Large intestine (tissue), 3 donors: ENCODE results near the gene KCNQ1OT1. TPM values are rescaled to one million over a fixed set of nuclear protein-coding genes. Genes with fewer than 3 reads are reported as not detected.
"Not testable (repeated sequence)": the region's sequence is repeated elsewhere in the genome, so short reads cannot be mapped to it uniquely, and the experiment has no call there.

Experiments used
- DNase-seq, 2 donors: peaks; one replicate each; pipeline versions ENCODE4 v3.0.0 to v3.0.0-alpha.2; 2013
- H3K27ac ChIP-seq: one replicate; pipeline ENCODE4 v1.5.1; 2013; ENCODE audit warnings: low read length
- H3K27me3 ChIP-seq: 2 replicates; pipeline ENCODE4 v1.6.1; 2013; ENCODE audit warnings: low read length; ENCODE audit not compliant: control insufficient read depth, insufficient read depth
- H3K36me3 ChIP-seq: 2 replicates; pipeline ENCODE4 v1.6.1; 2013; ENCODE audit warnings: low read length; ENCODE audit not compliant: control insufficient read depth, insufficient read depth
- H3K4me1 ChIP-seq: one replicate; pipeline ENCODE4 v1.6.1; 2013; ENCODE audit warnings: low read length; ENCODE audit not compliant: control insufficient read depth, insufficient read depth
- H3K4me3 ChIP-seq: one replicate; pipeline ENCODE4 v1.5.1; 2013; ENCODE audit warnings: low read length
- H3K9me3 ChIP-seq: one replicate; pipeline ENCODE4 v1.6.1; 2013; ENCODE audit warnings: mild to moderate bottlenecking, low read depth, low read length, moderate library complexity; ENCODE audit not compliant: control insufficient read depth
- WGBS: methylation state at CpG from one replicate; pipeline ENCODE4 v1.1.5; 2013; ENCODE audit warnings: low lambda C conversion rate; ENCODE audit not compliant: insufficient coverage; 5-methylcytosine and 5-hydroxymethylcytosine counted together
- polyA plus RNA-seq: library from polyadenylated mRNA; unstranded; fragments of 120-200 nt; gene quantifications from one replicate; pipeline ENCODE4 v1.2.1, GENCODE V29; 2013

The KCNQ1OT1 gene
- polyA plus RNA-seq, 1 donor: 2.8 TPM

GRCh38 chr11:2639763-2640162 lies 60.0 kb downstream of the KCNQ1OT1 start:
- not testable (repeated sequence) for H3K27ac ChIP-seq, H3K4me3 ChIP-seq, H3K36me3 ChIP-seq, H3K27me3 ChIP-seq, DNase-seq, H3K4me1 ChIP-seq
- WGBS: no CpG with 5 or more reads among the region's 13 CpGs
- H3K9me3 ChIP-seq: peaks cover 45% of the 10 kb centered on the region

GRCh38 chr11:2631161-2631560 lies 68.6 kb downstream of the KCNQ1OT1 start:
- no peaks in the 10 kb centered on the region for H3K27me3 ChIP-seq
- H3K4me1 ChIP-seq: no peaks in the 10 kb centered on the region
- no peak overlapping the region for H3K4me3 ChIP-seq
- no peak overlapping the region for H3K27ac ChIP-seq
- no peak for DNase-seq
- no CpG with 5 or more reads among the region's 1 CpG for WGBS
- H3K36me3 ChIP-seq: no peaks in the 10 kb centered on the region
- peaks cover 40% of the 10 kb centered on the region for H3K9me3 ChIP-seq

GRCh38 chr11:2630679-2631078 lies 69.1 kb downstream of the KCNQ1OT1 start:
- H3K4me3 ChIP-seq: no peak overlapping the region
- DNase-seq: no peak
- no peaks in the 10 kb centered on the region for H3K27me3 ChIP-seq
- H3K27ac ChIP-seq: no peak overlapping the region
- peaks cover 45% of the 10 kb centered on the region for H3K9me3 ChIP-seq
- no peaks in the 10 kb centered on the region for H3K4me1 ChIP-seq
- no peaks in the 10 kb centered on the region for H3K36me3 ChIP-seq
- 88% methylated on average over 1 of the region's 1 CpG for WGBS

GRCh38 chr11:2625183-2625582 lies 74.6 kb downstream of the KCNQ1OT1 start:
- Histone ChIP-seq H3K36me3 (no peaks in the 10 kb centered on the region), H3K27ac (no peak overlapping the region), H3K27me3 (no peaks in the 10 kb centered on the region), H3K4me1 (no peaks in the 10 kb centered on the region), H3K4me3 (no peak overlapping the region), H3K9me3 (peaks cover 23% of the 10 kb centered on the region)
- 60% methylated on average over 1 of the region's 3 CpGs for WGBS
- DNase-seq: no peak

- Histone ChIP-seq H3K4me3 (no peak overlapping the region), H3K36me3 (no peaks in the 10 kb centered on the region), H3K9me3 (peaks cover 15% of the 10 kb centered on the region), H3K27ac (no peak overlapping the region), H3K27me3 (no peaks in the 10 kb centered on the region), H3K4me1 (no peaks in the 10 kb centered on the region)
- WGBS: 79% methylated on average over 3 of the region's 3 CpGs
- DNase-seq: no peak
Measured at GRCh38 chr11:2621894-2622293, 77.9 kb downstream of the KCNQ1OT1 start.

GRCh38 chr11:2612884-2613571 lies 86.8 kb downstream of the KCNQ1OT1 start:
- Histone ChIP-seq H3K9me3 (peaks cover 15% of the 10 kb centered on the region), H3K4me1 (no peaks in the 10 kb centered on the region), H3K27me3 (no peaks in the 10 kb centered on the region), H3K36me3 (no peaks in the 10 kb centered on the region), H3K4me3 (no peak overlapping the region), H3K27ac (peak overlapping the region; percentile 0)
- DNase-seq: peak in 1 of 2 donors; percentile 56
- 56% methylated on average over 1 of the region's 4 CpGs for WGBS

- H3K27ac ChIP-seq: no peak overlapping the region
- H3K4me3 ChIP-seq: no peak overlapping the region
- peaks cover 10% of the 10 kb centered on the region for H3K9me3 ChIP-seq
- WGBS: no CpG with 5 or more reads among the region's 2 CpGs
- DNase-seq: no peak
- no peaks in the 10 kb centered on the region for H3K27me3 ChIP-seq
- H3K36me3 ChIP-seq: no peaks in the 10 kb centered on the region
- H3K4me1 ChIP-seq: no peaks in the 10 kb centered on the region
Measured at GRCh38 chr11:2609345-2609744, 90.4 kb downstream of the KCNQ1OT1 start.

- no CpG with 5 or more reads among the region's 8 CpGs for WGBS
- peaks cover 5% of the 10 kb centered on the region for H3K9me3 ChIP-seq
- no peak for DNase-seq
Measured at GRCh38 chr11:2599561-2600189, 100.1 kb downstream of the KCNQ1OT1 start.

GRCh38 chr11:2595204-2595603 lies 104.6 kb downstream of the KCNQ1OT1 start:
- Histone ChIP-seq H3K27ac (no peak overlapping the region), H3K4me3 (no peak overlapping the region), H3K27me3 (no peaks in the 10 kb centered on the region), H3K36me3 (peaks cover under 1% of the 10 kb centered on the region), H3K4me1 (no peaks in the 10 kb centered on the region), H3K9me3 (peaks cover 15% of the 10 kb centered on the region)
- no peak for DNase-seq
- WGBS: 100% methylated on average over 1 of the region's 3 CpGs

More at GRCh38 chr11:2599561-2600189, 100.1 kb downstream of the KCNQ1OT1 start:
- Histone ChIP-seq H3K36me3 (no peaks in the 10 kb centered on the region), H3K4me1 (no peaks in the 10 kb centered on the region), H3K27me3 (no peaks in the 10 kb centered on the region), H3K4me3 (no peak overlapping the region), H3K27ac (no peak overlapping the region)

GRCh38 chr11:2594267-2594666 lies 105.5 kb downstream of the KCNQ1OT1 start:
- Histone ChIP-seq H3K9me3 (peaks cover 15% of the 10 kb centered on the region), H3K4me3 (no peak overlapping the region), H3K27ac (no peak overlapping the region), H3K27me3 (no peaks in the 10 kb centered on the region), H3K36me3 (peaks cover 4% of the 10 kb centered on the region), H3K4me1 (no peaks in the 10 kb centered on the region)
- WGBS: 100% methylated on average over 1 of the region's 1 CpG
- DNase-seq: no peak
